HFF-Myc (cell line): ENCODE data around the gene GDPD5.

Source experiments
- DNase-seq: peaks from one replicate; pipeline ENCODE4 v3.0.0-alpha.2; 2011; ENCODE audit warnings: low read depth; ENCODE audit errors: extremely low read depth
- H3K4me3 ChIP-seq: replicated peaks from 2 replicates; pipeline ENCODE4 v1.5.1; 2011; ENCODE audit warnings: low read depth, mild to moderate bottlenecking, control low read depth, low read length
- TF ChIP-seq, protein P1 (sequence below): IDR thresholded peaks from 2 replicates; pipeline ENCODE4 v1.5.1; 2012; ENCODE audit warnings: mild to moderate bottlenecking, low read depth, low read length, control low read depth; ENCODE audit errors: missing control alignments

The GDPD5 gene

DNA sequence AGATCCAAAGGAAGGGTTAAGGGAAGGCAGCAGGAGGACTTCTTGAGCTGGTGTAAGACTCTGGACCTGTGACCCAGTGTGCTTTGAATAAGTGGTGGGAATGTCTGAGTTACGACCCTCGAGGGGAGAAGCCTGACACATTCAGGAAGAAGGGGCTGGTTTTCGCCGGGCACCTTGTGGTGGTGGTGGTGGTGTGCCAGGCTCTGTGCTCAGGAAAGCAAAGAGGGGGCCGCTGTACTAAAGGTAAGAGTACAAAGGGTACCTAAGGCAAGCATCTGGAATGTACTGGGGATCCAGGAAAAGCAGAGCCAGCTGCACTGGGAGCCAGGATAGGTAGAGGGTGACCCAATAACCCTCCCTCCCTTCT lies 99.0 kb downstream of the GDPD5 start:
- no peak overlapping the region for H3K4me3 ChIP-seq
- DNase-seq: no peak
- TF ChIP-seq, protein P1, sequence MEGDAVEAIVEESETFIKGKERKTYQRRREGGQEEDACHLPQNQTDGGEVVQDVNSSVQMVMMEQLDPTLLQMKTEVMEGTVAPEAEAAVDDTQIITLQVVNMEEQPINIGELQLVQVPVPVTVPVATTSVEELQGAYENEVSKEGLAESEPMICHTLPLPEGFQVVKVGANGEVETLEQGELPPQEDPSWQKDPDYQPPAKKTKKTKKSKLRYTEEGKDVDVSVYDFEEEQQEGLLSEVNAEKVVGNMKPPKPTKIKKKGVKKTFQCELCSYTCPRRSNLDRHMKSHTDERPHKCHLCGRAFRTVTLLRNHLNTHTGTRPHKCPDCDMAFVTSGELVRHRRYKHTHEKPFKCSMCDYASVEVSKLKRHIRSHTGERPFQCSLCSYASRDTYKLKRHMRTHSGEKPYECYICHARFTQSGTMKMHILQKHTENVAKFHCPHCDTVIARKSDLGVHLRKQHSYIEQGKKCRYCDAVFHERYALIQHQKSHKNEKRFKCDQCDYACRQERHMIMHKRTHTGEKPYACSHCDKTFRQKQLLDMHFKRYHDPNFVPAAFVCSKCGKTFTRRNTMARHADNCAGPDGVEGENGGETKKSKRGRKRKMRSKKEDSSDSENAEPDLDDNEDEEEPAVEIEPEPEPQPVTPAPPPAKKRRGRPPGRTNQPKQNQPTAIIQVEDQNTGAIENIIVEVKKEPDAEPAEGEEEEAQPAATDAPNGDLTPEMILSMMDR: no peak

DNA sequence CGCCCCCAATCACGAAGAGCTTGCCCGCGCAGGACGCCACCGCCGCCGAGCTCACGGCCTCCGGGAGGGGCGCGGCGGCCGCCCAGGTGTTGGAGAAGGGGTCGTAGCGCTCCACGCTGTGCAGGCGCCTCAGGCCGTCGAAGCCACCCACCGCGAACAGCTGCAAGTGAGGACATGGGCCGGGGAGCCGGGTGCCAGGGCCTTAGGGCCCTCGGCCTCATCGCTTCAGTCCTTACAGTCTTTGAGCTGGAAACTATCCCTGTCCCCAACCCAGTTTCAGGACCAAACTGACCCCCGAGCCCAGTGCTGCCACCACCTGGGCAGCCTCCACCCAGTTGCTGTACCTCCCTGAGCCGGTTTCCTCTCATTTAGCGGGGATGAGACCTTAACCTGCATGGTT lies 100.3 kb downstream of the GDPD5 start:
- TF ChIP-seq, protein P1: peak; percentile 32
- no peak for DNase-seq
- no peak overlapping the region for H3K4me3 ChIP-seq

DNA sequence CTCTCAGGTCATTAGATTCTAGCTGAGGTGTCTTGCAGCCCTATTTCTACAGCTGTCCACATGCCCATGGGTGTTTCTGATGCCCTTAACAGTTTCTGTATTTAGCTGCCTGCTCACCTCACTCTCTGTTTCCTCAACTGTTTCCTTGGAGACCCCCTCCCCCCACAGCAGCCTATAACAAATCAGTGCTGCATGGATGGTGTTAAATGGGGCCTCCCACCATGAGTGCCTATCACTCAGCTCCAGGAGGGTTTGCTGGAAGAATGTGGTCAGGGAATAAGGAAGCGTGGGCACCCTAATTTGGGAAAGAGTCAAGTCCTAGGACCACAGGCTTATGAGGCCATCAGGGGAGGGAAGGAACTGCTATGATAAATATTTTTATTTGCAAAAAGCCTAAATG lies 101.3 kb downstream of the GDPD5 start:
- no peak for DNase-seq
- TF ChIP-seq, protein P1: no peak
- no peak overlapping the region for H3K4me3 ChIP-seq

DNA sequence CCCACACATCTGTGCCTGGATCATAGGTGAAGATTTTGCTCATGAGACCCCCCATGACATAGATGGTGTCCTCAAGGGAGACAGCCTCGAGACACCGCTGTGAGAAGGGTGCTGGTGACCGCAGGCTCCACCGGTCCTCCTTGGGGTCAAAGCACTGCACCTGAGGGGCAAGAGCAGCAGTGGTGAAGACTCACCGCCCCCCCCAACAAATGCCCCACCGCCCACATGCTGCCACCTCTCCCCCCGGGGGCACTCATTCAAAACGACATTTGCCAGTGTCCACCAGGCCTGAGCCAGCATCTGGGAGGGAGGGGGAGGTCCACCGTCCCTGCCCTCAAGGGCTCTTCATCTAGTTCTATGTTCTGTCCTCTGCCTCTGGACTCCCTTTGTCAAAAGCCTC lies 102.0 kb downstream of the GDPD5 start:
- TF ChIP-seq, protein P1: no peak
- no peak for DNase-seq
- no peak overlapping the region for H3K4me3 ChIP-seq

DNA sequence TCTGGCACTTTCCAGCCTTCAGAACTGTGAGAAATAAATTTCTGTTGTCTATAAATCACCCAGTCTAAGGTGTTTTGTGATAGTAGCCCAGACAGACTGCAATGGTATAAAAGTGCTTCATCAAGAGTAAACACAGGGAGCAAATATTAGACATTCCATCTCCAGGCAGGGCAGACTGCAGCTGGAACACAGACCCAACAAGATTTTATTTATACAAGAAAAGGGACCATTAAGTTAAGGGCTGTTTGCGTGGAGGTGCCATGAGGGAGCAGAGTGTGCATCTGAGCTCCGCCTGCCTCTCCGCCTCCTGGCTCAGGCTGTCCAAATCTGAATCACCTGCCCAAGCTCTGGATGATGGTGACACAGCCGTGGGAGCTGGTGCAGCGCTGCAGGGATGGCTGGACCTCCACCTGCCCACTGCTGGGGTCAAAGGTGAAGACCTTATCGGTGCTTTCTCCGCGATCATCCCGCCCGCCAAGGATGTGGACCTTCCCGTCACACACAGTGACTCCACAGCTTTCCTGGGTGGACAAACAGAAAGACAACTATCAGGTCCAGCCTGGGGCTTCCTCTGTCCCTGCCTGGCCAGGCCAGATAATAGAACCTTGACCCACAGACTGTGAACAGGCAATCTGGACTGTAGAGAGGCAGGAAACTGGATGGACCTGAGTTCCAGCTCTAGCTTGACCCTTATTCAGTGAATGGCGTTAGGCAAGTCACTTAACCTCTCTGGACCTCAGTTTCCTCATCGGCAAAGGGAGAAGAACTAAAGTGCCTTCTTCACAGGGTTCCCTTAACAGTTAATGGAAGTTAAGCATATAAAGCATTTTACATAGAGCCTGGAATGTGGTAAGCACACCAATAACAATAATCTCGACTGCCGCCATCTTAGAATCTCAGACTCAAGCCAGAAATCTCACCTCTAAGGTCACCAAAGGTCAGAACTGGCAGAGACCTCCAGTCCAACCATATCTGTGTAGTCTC lies 103.2 kb downstream of the GDPD5 start:
- H3K4me3 ChIP-seq: no peak overlapping the region
- DNase-seq: no peak
- TF ChIP-seq, protein P1: no peak

DNA sequence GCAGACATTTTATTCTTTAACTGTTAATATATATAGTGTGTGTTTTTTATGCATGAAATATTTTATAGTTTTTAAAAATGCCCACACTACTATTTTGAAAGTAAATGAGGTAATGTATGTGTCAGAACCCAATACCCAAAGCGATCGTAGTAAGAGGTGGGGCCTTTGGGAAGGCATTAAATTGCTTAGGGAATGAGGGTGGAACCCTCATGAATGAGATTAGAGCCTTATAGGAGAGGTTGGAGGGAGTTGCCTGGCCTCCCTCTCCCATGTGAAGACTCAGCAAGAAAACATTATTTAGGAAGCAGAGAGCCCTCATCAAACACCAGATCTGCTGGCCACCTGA lies 103.9 kb downstream of the GDPD5 start:
- TF ChIP-seq, protein P1: no peak
- no peak for DNase-seq
- H3K4me3 ChIP-seq: no peak overlapping the region
